ENCODE data around the gene ZNF814.

Gene ZNF814

GRCh38 chr19:57888560-57889231 is at the start of gene ZNF814:
TSS of gene ZNF814 (minus strand) at chr19:57889037. CDS start at chr19:57888802, 235 bp downstream.
- Histone ChIP-seq H3K27me3 (ENCODE audit: insufficient read depth, low read length, poor library complexity) (no peaks in the 10 kb centered on the region), H3K79me2 (ENCODE audit: insufficient read depth, low read length) (peaks cover 51% of the 10 kb centered on the region), H3K27ac (ENCODE audit: low read length) (peak within 1 kb of the TSS; percentile 75), H2AFZ (ENCODE audit: low read depth, low read length) (peak within 1 kb of the TSS; percentile 84), H3K4me2 (ENCODE audit: insufficient read depth, low read length) (peak within 1 kb of the TSS; percentile 90), H4K20me1 (ENCODE audit: insufficient read depth, low read length) (peaks cover 7% of the 10 kb centered on the region; the same call in 1 of the 2 replicates), H3K9me3 (ENCODE audit: insufficient read depth, low read length, severe bottlenecking) (no peaks in the 10 kb centered on the region), H3K9ac (ENCODE audit: low read depth, low read length) (peak within 1 kb of the TSS; percentile 76), H3K4me3 (ENCODE audit: low read depth in 1 of 2, low read length in 2 of 2) (peak within 1 kb of the TSS; percentile 64 to 73; a peak in 3 of 4 replicates), H3K36me3 (ENCODE audit: insufficient read depth, low read length) (peaks cover 29% of the 10 kb centered on the region), H3K4me1 (ENCODE audit: insufficient read depth, low read length) (peaks cover 40% of the 10 kb centered on the region)
- ATAC-seq (ENCODE audit: insufficient read depth, low read depth) (peak; percentile 96), DNase-seq (peak; percentile 93)
- no peak for TF ChIP-seq EZH2 (IDR thresholded peaks at IDR 0.05; ENCODE audit: borderline replicate concordance, low read depth, low read length, severe bottlenecking)
- peak; percentile 41 for TF ChIP-seq CTCF (IDR thresholded peaks at IDR 0.05; ENCODE audit: borderline replicate concordance, extremely low read depth, low read length, poor library complexity, severe bottlenecking)

GRCh38 chr19:57935731-57936130 is 46.9 kb upstream of the ZNF814 start:
- H3K27me3 ChIP-seq (ENCODE audit: insufficient read depth, low read length, poor library complexity): no peaks in the 10 kb centered on the region
- H2AFZ ChIP-seq (ENCODE audit: low read depth, low read length): no peak overlapping the region
- no peaks in the 10 kb centered on the region for H3K4me1 ChIP-seq (ENCODE audit: insufficient read depth, low read length)
- peaks cover 40% of the 10 kb centered on the region for H3K36me3 ChIP-seq (ENCODE audit: insufficient read depth, low read length)
- H3K27ac ChIP-seq (ENCODE audit: low read length): no peak overlapping the region
- no peak for TF ChIP-seq EZH2 (IDR thresholded peaks at IDR 0.05; ENCODE audit: borderline replicate concordance, low read depth, low read length, severe bottlenecking)
- TF ChIP-seq CTCF (IDR thresholded peaks at IDR 0.05; ENCODE audit: borderline replicate concordance, extremely low read depth, low read length, poor library complexity, severe bottlenecking): no peak
- no peaks in the 10 kb centered on the region for H4K20me1 ChIP-seq (ENCODE audit: insufficient read depth, low read length)
- ATAC-seq (ENCODE audit: insufficient read depth, low read depth) (no peak), DNase-seq (no peak)
- H3K9me3 ChIP-seq (ENCODE audit: insufficient read depth, low read length, severe bottlenecking): peaks cover 2% of the 10 kb centered on the region
- H3K4me2 ChIP-seq (ENCODE audit: insufficient read depth, low read length): no peak overlapping the region
- H3K9ac ChIP-seq (ENCODE audit: low read depth, low read length): no peak overlapping the region
- no peak overlapping the region for H3K4me3 ChIP-seq (ENCODE audit: low read depth in 1 of 2, low read length in 2 of 2)
- H3K79me2 ChIP-seq (ENCODE audit: insufficient read depth, low read length): peaks cover 16% of the 10 kb centered on the region; the same call in 1 of the 2 replicates

- H3K4me3 ChIP-seq (ENCODE audit: low read depth in 1 of 2, low read length in 2 of 2): no peak within 1 kb of the TSS
- H3K36me3 ChIP-seq (ENCODE audit: insufficient read depth, low read length): peaks cover 38% of the 10 kb centered on the region
- H3K9me3 ChIP-seq (ENCODE audit: insufficient read depth, low read length, severe bottlenecking): peaks cover 2% of the 10 kb centered on the region
- TF ChIP-seq CTCF (IDR thresholded peaks at IDR 0.05; ENCODE audit: borderline replicate concordance, extremely low read depth, low read length, poor library complexity, severe bottlenecking) (no peak), EZH2 (IDR thresholded peaks at IDR 0.05; ENCODE audit: borderline replicate concordance, low read depth, low read length, severe bottlenecking) (no peak)
- H3K27me3 ChIP-seq (ENCODE audit: insufficient read depth, low read length, poor library complexity): no peaks in the 10 kb centered on the region
- peaks cover 6% of the 10 kb centered on the region for H3K4me1 ChIP-seq (ENCODE audit: insufficient read depth, low read length)
- H3K27ac ChIP-seq (ENCODE audit: low read length): no peak within 1 kb of the TSS
- peaks cover 12% of the 10 kb centered on the region; the same call in 1 of the 2 replicates for H3K79me2 ChIP-seq (ENCODE audit: insufficient read depth, low read length)
- no peak for DNase-seq
- H3K4me2 ChIP-seq (ENCODE audit: insufficient read depth, low read length): no peak within 1 kb of the TSS
- H2AFZ ChIP-seq (ENCODE audit: low read depth, low read length): no peak within 1 kb of the TSS
- no peak within 1 kb of the TSS for H3K9ac ChIP-seq (ENCODE audit: low read depth, low read length)
- no peak for ATAC-seq (ENCODE audit: insufficient read depth, low read depth)
- no peaks in the 10 kb centered on the region for H4K20me1 ChIP-seq (ENCODE audit: insufficient read depth, low read length)
Observed at GRCh38 chr19:57934820-57935665, 46.2 kb upstream of the ZNF814 start, which contains the start of gene ZNF418. TSS of gene ZNF418 (minus strand) at chr19:57935402. CDS start at chr19:57933822, 1,580 bp downstream.
